ENCODE measurements around the gene ITIH5. TPM values are rescaled to one million over a fixed set of nuclear protein-coding genes. Genes with fewer than 3 reads are reported as not detected.

ITIH5 gene
- total and polyA plus RNA-seq, 2 of the 13 experiments (the other 11 are each of a cell fraction or from before 2014, with no cell fraction given), result 4.7 to 8.9 TPM

GRCh38 chr10:7523656-7524055, 143.1 kb downstream of the ITIH5 start:
- FAIRE-seq (no peak), ATAC-seq (no peak), DNase-seq (ENCODE audit: low spot score) (no peak)
- Histone ChIP-seq H2AFZ (ENCODE audit: low read length) (no peak overlapping the region), H3K36me3 (replicated peaks in 1 of 2; ENCODE audit: control insufficient read depth in 1 of 2, insufficient read depth in 2 of 2, low read length in 2 of 2) (no peaks in the 10 kb centered on the region), H4K20me1 (ENCODE audit: insufficient read depth, low read length) (no peaks in the 10 kb centered on the region), H3K27me3 (ENCODE audit: control insufficient read depth in 1 of 2, insufficient read depth in 2 of 2, low read length in 2 of 2) (peaks cover 2 to 16% of the 10 kb centered on the region in 2 experiments; a peak in 3 of 5 replicates), H3K79me2 (ENCODE audit: insufficient read depth, low read length) (no peaks in the 10 kb centered on the region), H3K9me3 (ENCODE audit: low read length) (no peaks in the 10 kb centered on the region), H3K9ac (ENCODE audit: insufficient read depth, low read depth, low read length) (no peak overlapping the region), H3K4me1 (ENCODE audit: insufficient read depth, low read length) (peaks cover 9% of the 10 kb centered on the region; the same call in 1 of the 2 replicates), H3K4me2 (ENCODE audit: low read depth, low read length) (no peak overlapping the region), H3K27ac (ENCODE audit: extremely low read length, insufficient read depth, low read length) (no peak overlapping the region), H3K4me3 (replicated peaks in 1 of 3; ENCODE audit: insufficient read depth in 1 of 3, low read depth in 2 of 3, low read length in 3 of 3) (no peak overlapping the region)
- 7% methylated on average over 3 of the region's 4 CpGs for WGBS (ENCODE audit: low lambda C conversion rate)
- TF ChIP-seq ZBTB33 (CRISPR knock-in tag; IDR thresholded peaks at IDR 0.05) (no peak), NR2F2 (IDR thresholded peaks at IDR 0.05; ENCODE audit: borderline replicate concordance, low read depth) (no peak), GPN1 (CRISPR knock-in tag; IDR thresholded peaks at IDR 0.05; ENCODE audit: borderline replicate concordance) (no peak), CREM (IDR thresholded peaks at IDR 0.05) (no peak), CREM (CRISPR knock-in tag; IDR thresholded peaks at IDR 0.05) (no peak), SP4 (CRISPR knock-in tag; IDR thresholded peaks at IDR 0.05) (no peak), IRX3 (CRISPR knock-in tag; IDR thresholded peaks at IDR 0.05; ENCODE audit: borderline replicate concordance, low read depth) (no peak), ZBTB3 (CRISPR knock-in tag; IDR thresholded peaks at IDR 0.05; ENCODE audit: borderline replicate concordance, low read depth) (no peak)
- BruUV-seq (replicated peaks), result no TSS peak
- CTCF ChIA-PET (ENCODE audit: low intra/inter-chr PET ratio, low total read pairs), result no interaction called here
- intact Hi-C loops (cut with micrococcal nuclease; ENCODE audit: unreplicated experiment), result loop anchor here (2.0 kb wide), 3 partner anchors 233 to 1781 kb away; no protein-coding TSS in a partner anchor
- in situ Hi-C loops (cut with HindIII; ENCODE audit: extremely low pct_ligation_motif_present, low pct_unique_long_range_greater_than_20kb), result no loop called here
- POLR2A ChIA-PET, result no interaction called here
